ENCODE data around the gene C1orf216. TPM values are rescaled to one million over a fixed set of nuclear protein-coding genes. Genes with fewer than 3 reads are reported as not detected.

Gene C1orf216, protein sequence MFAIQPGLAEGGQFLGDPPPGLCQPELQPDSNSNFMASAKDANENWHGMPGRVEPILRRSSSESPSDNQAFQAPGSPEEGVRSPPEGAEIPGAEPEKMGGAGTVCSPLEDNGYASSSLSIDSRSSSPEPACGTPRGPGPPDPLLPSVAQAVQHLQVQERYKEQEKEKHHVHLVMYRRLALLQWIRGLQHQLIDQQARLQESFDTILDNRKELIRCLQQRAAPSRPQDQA
- polyA plus RNA-seq (6.7 and 7.5 TPM in 2 replicates), polyA minus RNA-seq (5.6 and 6.9 TPM in 2 replicates)

DNA sequence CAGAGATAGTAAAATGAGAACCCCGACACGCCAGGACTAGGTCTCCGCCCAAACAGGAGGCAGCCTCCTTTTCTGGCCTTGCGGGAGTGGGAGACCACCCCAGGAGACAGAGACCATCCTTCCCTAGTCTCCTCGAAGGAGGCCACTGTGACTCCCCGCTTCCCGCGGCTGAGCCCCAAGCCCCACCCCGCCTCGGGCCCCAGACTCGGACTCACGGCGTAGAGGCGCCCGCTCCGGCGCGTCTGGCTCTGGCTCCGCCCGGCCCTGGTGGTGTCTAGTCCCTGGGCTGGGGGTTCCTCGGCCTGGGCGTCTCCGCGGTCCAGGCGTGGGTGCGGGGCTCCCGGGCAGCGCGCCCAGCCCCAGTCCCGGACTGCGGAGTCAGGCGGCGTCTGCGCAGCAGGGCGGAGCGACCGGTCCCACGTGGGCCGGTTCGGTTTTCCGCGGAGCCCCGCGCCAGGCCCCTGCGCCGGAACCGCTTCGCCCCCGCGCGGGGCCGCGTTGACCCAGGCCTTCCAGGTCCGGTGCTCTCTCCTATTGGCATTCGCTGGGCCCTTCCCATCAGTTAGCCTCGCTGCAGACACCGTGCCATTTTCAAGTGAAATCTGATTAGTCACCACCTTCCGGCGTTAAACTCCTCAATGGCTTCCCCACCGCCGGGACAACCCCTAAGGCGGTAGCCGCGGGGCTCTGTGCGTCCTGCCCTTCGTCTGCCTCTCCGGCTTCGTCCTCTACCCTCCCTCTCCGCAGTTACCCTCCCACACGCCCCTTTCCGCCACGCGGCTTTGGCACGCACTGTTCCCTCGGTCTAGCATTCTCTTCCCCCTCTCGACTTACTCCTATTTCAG lies at the start of gene C1orf216:
Gene C1orf216, minus strand, starts transcription at position 393 of the 845 bp plus-strand sequence. CDS start 2,563 bp downstream, outside the sequence.
- Histone ChIP-seq H3K27ac (ENCODE audit: low read length) (no peak within 1 kb of the TSS), H3K9me2 (ENCODE audit: insufficient read depth, low read length) (no peaks in the 10 kb centered on the region), H3F3A (ENCODE audit: insufficient read depth, low read length, poor library complexity, severe bottlenecking) (no peaks in the 10 kb centered on the region), H3K4me2 (ENCODE audit: low read length) (no peak within 1 kb of the TSS), H2AFZ (ENCODE audit: low read depth, low read length) (peak within 1 kb of the TSS; percentile 27), H3K9me3 (ENCODE audit: low read length) (no peaks in the 10 kb centered on the region), H3K79me2 (replicated peaks; ENCODE audit: insufficient read depth, low read length) (no peaks in the 10 kb centered on the region), H3K4me3 (ENCODE audit: low read length) (peak within 1 kb of the TSS; percentile 65), H3K36me3 (ENCODE audit: insufficient read depth, low read length) (no peaks in the 10 kb centered on the region), H3K9ac (ENCODE audit: low read length) (peak within 1 kb of the TSS; percentile 46), H4K20me1 (ENCODE audit: insufficient read depth) (no peaks in the 10 kb centered on the region), H3K27me3 (ENCODE audit: insufficient read depth, low read depth, low read length) (peaks cover 23% of the 10 kb centered on the region)
- TF ChIP-seq TAF1 (IDR thresholded peaks at IDR 0.05; ENCODE audit: low read depth), result no peak
- TF ChIP-seq EZH2 (IDR thresholded peaks at IDR 0.05; ENCODE audit: borderline replicate concordance, insufficient read depth, low read length, poor library complexity, severe bottlenecking), result no peak
- peak; percentile 11 for TF ChIP-seq MXI1 (conservative IDR thresholded peaks at IDR 0.05; ENCODE audit: poor library complexity, severe bottlenecking)
- TF ChIP-seq, protein P1, sequence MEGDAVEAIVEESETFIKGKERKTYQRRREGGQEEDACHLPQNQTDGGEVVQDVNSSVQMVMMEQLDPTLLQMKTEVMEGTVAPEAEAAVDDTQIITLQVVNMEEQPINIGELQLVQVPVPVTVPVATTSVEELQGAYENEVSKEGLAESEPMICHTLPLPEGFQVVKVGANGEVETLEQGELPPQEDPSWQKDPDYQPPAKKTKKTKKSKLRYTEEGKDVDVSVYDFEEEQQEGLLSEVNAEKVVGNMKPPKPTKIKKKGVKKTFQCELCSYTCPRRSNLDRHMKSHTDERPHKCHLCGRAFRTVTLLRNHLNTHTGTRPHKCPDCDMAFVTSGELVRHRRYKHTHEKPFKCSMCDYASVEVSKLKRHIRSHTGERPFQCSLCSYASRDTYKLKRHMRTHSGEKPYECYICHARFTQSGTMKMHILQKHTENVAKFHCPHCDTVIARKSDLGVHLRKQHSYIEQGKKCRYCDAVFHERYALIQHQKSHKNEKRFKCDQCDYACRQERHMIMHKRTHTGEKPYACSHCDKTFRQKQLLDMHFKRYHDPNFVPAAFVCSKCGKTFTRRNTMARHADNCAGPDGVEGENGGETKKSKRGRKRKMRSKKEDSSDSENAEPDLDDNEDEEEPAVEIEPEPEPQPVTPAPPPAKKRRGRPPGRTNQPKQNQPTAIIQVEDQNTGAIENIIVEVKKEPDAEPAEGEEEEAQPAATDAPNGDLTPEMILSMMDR (IDR thresholded peaks at IDR 0.05; ENCODE audit: poor library complexity, severe bottlenecking), result no peak
- TF ChIP-seq SMC3 (conservative IDR thresholded peaks at IDR 0.05; ENCODE audit: poor library complexity), result no peak
- no peak for TF ChIP-seq EP300 (conservative IDR thresholded peaks at IDR 0.05; ENCODE audit: poor library complexity, severe bottlenecking)
- no peak for TF ChIP-seq POLR2AphosphoS5 (IDR thresholded peaks at IDR 0.05)
- no peak for TF ChIP-seq RAD21 (conservative IDR thresholded peaks at IDR 0.05)

DNA sequence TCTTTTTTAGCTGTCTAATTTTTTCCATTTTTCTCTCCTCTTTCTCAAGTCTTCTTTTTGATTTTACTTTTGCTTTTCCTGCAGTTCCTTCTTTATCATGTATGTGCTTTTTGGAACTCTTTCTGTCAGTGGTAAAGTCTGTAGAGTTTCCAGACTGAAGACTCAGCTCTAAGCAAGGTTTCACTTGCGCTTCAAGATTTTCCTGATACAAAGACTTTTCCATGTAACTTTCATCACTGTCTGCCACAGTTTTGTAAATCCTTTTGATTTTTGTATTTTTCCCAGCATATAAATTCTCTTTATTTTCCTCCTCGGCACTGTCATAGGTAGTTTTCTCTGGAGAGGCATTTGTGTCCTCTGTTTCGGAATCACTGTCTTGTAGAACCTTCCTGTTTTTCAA lies 45.6 kb upstream of the C1orf216 start:
- peaks cover 9% of the 10 kb centered on the region for H3K79me2 ChIP-seq (replicated peaks; ENCODE audit: insufficient read depth, low read length)

More for the DNA sequence above, 45.6 kb upstream of the C1orf216 start:
- no peak overlapping the region for H3K9ac ChIP-seq (ENCODE audit: low read length)
- TF ChIP-seq SMC3 (conservative IDR thresholded peaks at IDR 0.05; ENCODE audit: poor library complexity), result no peak
- no peak for TF ChIP-seq TAF1 (IDR thresholded peaks at IDR 0.05; ENCODE audit: low read depth)
- TF ChIP-seq, protein P2, sequence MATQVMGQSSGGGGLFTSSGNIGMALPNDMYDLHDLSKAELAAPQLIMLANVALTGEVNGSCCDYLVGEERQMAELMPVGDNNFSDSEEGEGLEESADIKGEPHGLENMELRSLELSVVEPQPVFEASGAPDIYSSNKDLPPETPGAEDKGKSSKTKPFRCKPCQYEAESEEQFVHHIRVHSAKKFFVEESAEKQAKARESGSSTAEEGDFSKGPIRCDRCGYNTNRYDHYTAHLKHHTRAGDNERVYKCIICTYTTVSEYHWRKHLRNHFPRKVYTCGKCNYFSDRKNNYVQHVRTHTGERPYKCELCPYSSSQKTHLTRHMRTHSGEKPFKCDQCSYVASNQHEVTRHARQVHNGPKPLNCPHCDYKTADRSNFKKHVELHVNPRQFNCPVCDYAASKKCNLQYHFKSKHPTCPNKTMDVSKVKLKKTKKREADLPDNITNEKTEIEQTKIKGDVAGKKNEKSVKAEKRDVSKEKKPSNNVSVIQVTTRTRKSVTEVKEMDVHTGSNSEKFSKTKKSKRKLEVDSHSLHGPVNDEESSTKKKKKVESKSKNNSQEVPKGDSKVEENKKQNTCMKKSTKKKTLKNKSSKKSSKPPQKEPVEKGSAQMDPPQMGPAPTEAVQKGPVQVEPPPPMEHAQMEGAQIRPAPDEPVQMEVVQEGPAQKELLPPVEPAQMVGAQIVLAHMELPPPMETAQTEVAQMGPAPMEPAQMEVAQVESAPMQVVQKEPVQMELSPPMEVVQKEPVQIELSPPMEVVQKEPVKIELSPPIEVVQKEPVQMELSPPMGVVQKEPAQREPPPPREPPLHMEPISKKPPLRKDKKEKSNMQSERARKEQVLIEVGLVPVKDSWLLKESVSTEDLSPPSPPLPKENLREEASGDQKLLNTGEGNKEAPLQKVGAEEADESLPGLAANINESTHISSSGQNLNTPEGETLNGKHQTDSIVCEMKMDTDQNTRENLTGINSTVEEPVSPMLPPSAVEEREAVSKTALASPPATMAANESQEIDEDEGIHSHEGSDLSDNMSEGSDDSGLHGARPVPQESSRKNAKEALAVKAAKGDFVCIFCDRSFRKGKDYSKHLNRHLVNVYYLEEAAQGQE (IDR thresholded peaks at IDR 0.05; ENCODE audit: borderline replicate concordance), result no peak
- no peaks in the 10 kb centered on the region for H3K9me2 ChIP-seq (ENCODE audit: insufficient read depth, low read length)
- H3K4me2 ChIP-seq (ENCODE audit: low read length), result no peak overlapping the region
- no peak overlapping the region for H2AFZ ChIP-seq (ENCODE audit: low read depth, low read length)
- no peaks in the 10 kb centered on the region for H3K27me3 ChIP-seq (ENCODE audit: insufficient read depth, low read depth, low read length)
- H3K4me3 ChIP-seq (ENCODE audit: low read length), result no peak overlapping the region
- H3K27ac ChIP-seq (ENCODE audit: low read length), result no peak overlapping the region
- no peaks in the 10 kb centered on the region for H4K20me1 ChIP-seq (ENCODE audit: insufficient read depth)
- no peaks in the 10 kb centered on the region for H3K9me3 ChIP-seq (ENCODE audit: low read length)
- no peaks in the 10 kb centered on the region for H3F3A ChIP-seq (ENCODE audit: insufficient read depth, low read length, poor library complexity, severe bottlenecking)
- H3K36me3 ChIP-seq (ENCODE audit: insufficient read depth, low read length), result no peaks in the 10 kb centered on the region

Data from neural cell (in vitro differentiated cells).